Measurements from ENCODE around the gene WFDC1.
"Not testable (repeated sequence)": the region's sequence is repeated elsewhere in the genome, so short reads cannot be mapped to it uniquely, and the experiment has no call there.

WFDC1 gene

DNA sequence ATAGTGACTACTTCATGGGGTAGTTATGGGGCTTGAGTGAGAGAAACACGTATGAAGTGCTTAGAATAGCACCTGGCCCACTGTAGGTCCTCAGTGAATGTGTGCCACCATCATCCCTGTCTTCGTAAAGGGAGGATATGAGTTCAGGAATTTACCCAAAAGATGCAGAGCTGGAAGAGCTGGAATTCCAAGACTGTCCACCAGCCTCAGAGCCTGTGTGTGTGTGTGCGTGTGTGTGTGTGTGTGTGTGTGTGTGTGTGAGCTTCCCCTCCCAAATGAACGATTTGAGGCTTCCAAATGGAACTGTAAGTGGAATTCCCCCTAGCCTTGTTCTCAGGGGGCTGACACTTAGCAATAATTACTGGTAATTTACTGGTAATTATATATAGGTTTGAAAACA, 27.3 kb downstream of the WFDC1 start:
- H3K27ac ChIP-seq: no peak overlapping the region
- no peak overlapping the region for H3K4me3 ChIP-seq

DNA sequence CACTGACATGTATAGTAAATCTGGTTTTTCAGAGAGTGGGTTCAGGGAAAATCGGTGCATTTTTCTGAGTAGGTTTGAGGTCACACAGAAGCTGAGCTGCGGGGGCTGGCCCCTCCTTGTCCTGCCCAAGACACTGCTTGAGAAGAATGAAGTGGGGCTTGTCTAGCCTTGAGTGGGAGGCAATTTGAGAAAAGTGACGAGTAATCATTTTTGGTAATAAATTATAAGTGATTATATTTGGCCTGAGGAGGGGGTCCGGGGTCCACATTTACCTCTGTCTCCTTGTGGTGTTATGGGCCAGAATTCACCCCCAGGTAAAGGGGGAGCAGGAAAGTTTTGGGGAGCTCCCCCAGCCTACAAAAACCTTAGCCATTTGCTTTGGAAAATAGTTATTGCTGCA, 28.1 kb downstream of the WFDC1 start:
- Histone ChIP-seq H3K4me3 (no peak overlapping the region), H3K27ac (no peak overlapping the region)

DNA sequence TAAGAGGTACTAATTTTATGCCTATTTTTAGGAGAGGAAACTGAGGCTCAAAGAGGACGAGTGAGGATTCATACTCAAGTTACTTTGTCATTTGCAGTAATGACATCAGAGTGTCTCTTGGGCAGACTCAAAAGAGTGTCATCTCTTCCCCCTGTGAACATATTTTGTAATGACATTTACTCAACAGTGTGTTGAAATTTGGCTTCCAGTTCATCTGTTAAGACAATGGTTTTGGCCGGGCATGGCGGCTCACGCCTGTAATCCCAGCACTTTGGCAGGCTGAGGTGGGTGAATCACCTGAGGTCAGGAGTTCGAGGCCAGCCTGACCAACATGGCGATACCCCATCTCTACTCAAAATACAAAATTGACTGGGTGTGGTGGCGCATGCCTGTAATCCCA, 28.9 kb downstream of the WFDC1 start:
- H3K27ac ChIP-seq: no peak overlapping the region
- H3K4me3 ChIP-seq: no peak overlapping the region

DNA sequence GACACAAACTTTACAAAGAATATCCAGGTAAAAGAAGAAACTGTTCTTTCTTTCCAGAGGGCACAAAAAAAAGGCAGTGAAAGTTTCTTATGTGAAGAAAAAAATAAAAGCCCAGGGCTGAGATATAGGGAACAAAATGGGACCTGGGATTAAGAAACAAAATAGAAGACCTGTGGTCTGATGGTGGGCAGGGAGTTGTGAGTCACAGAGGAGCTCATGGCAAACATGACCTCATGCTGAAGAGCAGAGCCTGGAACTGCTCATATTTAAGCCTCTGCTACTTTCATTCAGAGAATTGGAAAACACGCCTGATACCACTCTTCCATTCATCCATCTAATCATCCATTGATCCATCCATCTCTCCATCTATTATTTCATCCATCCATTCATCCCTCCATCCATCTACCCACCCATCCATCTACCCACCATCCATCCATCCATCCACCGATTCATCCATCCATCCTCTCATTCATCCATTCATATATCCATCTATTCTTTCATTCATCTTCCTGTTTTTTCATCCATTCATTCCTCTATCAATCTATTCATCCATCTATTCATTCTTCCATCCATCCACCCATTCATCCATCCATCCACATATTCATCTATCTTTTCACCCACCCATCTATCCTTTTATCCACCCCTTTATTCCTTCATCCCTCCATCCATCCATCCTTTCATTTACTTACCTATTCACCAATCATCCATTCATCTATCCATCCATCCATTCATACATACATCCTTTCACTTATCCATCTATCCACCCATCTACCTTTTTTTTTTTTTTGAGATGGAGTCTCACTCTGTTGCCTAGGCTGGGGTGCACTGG, 30.0 kb downstream of the WFDC1 start:
- H3K4me3 ChIP-seq: no peak overlapping the region

DNA sequence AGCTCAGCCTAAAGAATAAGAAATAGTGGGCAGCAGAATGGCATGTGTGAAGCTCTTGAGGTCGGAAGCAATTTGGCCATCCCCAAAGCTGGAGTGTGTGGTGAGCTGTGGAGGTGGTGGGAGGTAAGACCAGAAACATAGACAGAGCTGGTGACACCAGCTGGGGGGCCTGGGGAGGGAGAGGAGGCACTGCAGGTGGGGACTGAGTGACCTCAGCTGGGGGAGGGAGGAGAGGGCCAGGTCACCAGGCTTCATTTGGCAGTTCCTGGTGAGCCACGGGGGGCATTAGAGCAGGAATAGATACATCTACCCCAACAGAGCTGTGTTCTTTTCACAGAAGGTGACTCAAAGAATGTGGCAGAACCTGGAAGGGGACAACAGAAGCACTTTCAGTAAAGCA, 31.9 kb downstream of the WFDC1 start:
- Histone ChIP-seq H3K27ac (no peak overlapping the region), H3K4me3 (no peak overlapping the region)

More for the DNA sequence above, 30.0 kb downstream of the WFDC1 start:
- H3K27ac ChIP-seq: no peak overlapping the region

DNA sequence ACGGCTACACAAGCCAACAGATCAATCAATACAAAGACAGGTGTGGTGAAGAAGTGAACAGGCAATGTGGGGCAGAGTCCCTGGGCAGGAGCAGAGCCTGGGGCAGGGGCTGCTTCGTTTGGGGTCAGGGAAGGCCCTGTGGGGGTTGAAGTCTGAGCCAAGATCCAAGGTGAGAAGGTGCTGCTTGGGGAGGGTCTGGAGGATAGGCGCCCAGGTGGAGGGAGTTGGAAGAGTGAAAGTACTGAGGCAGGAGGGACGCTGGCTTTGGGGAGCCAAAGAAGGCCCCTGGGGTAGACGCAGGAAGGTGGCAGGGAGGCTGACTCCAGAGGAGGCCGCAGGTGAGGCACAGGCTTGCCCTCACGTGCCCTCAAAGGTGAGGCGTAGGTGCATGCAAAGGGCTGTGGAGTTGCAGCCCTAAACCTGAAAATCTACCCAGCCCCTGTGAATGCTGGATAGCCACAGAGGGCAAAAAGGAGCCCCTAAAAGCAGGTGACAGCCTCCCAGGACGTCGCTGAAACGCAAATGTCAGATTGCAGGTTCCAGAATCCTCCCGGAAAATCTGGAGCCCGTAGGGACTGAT, 33.3 kb downstream of the WFDC1 start:
- no peak overlapping the region for H3K27ac ChIP-seq
- H3K4me3 ChIP-seq: no peak overlapping the region

DNA sequence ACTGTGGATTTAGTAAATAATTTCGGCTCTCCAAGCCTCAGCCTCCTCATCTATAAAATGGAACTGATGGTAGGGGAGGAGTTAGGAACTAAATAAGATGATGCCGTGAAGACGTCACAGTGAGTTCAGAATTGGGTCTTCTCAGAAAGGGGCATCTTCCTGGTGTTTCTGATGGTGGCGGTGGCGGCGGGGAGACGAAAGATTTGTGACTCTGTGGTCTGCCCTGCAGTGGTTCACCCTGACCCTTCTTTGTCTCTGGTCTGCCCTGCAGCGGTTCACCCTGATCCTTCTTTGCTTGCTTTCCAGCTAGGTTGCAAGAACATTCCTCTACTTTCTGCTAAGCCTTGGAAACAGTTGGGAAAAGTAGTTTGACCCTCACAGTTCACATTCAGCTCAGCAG, 34.3 kb downstream of the WFDC1 start:
- Histone ChIP-seq H3K27ac (no peak overlapping the region), H3K4me3 (no peak overlapping the region)

DNA sequence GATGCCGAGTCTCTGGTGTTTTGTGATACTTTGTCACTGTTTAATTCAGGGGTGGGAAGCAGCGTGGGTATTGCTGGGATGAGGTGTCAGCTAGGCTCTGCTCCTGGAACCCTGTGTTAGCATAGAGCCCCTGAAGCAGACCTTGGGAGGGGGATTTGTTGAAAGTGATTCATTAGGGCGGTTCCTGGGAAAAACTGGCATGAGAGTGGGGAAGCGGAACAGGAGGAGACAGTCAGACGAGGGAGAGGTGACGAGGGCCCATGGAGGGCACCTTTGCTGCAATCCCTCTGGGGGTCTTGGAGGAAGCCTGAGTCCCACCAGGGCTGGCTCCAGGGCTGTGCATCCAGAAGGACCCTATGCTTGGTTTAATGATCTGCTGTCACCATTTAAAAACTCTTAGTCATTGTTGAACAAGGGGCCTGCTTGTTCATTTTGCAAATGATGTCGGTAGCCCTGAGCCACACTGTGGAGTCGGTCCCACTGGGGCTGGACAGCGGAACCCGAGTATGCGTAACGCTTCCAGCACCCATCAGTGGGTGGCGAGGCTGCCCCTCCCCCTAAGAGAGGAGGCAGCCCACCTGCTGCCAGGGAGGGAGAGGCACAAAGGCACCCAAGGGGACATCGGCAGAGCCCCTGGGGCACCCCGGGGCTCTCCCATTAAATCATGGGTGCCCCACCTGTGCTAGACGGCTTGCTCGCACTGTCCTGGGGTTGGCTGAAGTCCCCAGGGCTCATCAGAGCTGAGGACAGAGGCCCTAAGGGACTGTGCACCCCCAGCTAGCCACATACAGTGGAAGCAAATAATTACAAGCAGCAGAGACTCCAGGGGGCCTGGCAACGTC, 35.4 kb downstream of the WFDC1 start:
- Histone ChIP-seq H3K4me3 (no peak overlapping the region), H3K27ac (no peak overlapping the region)

DNA sequence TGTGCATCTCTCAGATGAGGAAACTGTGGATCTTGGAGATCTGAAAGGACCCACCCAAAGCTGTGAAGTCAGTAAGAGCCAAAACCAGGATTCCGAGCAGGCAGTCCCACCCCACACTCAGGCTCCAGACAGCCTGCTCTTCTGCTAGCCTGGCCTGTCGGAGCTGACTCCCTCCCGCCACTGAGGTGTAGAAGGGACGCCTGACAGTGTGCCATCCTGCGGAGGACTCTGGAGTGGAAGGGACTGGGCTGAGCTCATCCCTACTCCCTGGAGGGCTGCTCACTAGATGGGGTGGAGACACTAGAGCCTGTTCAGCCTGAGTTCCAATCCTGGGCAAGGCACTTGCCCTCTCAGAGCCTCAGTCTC, 36.0 kb downstream of the WFDC1 start:
- peak overlapping the region in 1 of 21 experiments; percentile 6 for H3K27ac ChIP-seq
- no peak overlapping the region for H3K4me3 ChIP-seq

DNA sequence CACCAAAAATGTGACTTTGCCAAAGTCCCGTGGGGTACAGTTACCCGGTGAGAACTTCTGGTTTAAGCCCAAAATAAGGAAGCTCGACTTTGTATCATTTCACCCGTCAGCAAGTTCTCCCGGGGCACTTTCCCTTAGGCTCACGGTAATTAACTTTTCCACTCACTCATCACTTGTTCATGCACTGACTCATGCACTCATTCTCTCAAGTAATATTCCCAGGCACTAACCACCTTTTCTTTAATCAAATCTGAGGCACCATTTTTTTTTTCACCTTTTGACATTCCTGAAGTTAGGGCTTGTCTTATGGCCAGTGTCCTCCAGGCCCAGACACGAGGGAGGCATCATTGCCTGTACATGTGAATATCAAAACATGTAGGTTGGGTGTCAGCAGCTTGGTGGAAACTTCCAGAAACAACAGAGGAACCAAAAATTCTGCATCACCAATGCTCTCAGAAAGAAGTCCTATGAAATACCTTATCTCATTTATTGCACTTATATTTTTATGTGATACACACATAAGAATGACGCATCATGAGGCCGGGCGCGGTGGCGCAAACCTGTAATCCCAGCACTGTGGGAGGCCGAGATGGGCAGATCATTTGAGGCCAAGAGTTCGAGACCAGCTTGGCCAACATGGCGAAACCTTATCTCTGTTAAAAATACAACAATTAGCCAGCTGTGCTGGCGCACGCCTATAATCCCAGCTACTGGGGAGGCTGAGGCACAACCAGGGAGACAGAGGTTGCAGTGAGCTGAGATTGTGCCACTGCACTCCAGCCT, 37.5 kb downstream of the WFDC1 start:
- Histone ChIP-seq H3K4me3 (no peak overlapping the region), H3K27ac (no peak overlapping the region)

DNA sequence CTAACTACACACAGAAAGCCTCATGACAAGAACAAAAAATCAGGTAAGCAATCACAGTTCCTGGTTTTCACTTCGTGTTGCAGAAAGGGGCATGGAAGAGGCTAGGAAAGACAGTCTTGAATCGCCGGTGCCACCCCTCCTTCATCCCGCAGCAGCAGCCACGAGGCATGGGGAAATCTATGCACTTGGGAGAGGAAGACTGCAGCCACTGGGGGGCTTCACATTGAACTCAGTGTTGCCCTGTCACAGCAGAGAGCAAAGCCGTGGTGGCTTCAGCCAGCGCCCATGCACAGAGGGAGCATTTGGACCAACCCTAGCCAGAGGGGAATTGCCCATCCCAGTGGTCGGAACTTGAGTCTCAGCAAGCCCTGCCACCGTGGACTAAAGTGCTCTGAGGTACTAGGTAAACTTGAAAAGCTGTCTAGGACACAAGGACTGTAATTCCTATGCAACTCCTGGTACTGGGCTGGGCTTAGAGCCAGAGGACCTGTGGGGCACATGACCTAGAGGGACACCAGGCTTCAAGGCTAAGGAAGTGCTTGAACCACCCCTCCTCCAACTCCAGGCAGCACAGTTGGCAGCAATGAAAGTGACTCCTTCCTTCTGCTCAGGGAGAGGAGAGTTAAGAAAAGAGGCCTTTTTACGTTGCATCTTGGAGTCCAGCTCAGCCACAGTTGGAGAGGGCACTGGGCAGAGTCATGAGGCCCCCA, 38.5 kb downstream of the WFDC1 start:
- H3K4me3 ChIP-seq: no peak overlapping the region
- H3K27ac ChIP-seq: no peak overlapping the region

DNA sequence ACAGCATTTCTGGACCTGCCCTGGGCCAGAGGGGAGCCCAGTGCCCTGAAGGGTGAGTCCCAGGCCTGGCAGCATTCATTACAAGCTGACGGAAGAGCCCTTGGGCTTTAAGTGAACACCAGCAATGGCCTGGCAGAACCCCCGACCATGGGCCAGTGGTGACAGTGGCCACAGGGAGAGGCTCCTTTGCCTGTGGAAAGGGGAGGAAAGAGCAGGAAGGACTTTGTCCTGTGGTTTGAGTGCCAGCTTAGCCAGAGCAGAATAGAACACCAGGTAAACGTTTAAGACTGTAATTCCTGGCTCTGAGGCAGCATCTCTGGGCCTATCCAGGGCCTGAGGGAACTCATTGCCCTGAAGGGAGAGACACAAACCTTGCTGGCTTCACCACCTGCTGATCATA, 39.4 kb downstream of the WFDC1 start:
- Histone ChIP-seq H3K4me3 (no peak overlapping the region), H3K27ac (no peak overlapping the region)

DNA sequence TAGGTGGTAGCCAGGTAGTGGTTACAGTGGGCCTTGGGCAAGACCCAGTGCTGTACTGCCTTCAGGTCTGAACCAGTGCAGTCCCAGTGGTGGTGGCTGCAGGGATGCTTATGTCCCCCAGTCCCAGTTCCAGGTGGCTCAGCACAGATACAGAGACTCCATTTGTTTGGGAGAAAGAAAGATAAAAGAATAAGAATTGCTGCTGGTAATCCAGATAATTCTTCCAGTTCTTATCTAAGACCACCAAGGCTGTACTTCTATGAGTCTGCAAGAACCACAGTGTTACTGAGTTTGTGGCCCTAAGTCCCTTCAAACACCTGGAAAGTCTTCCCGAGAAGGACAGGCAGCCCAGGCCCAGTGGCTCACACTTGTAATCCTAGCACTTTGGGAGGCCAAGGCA, 39.8 kb downstream of the WFDC1 start:
- no peak overlapping the region for H3K4me3 ChIP-seq
- H3K27ac ChIP-seq: no peak overlapping the region

DNA sequence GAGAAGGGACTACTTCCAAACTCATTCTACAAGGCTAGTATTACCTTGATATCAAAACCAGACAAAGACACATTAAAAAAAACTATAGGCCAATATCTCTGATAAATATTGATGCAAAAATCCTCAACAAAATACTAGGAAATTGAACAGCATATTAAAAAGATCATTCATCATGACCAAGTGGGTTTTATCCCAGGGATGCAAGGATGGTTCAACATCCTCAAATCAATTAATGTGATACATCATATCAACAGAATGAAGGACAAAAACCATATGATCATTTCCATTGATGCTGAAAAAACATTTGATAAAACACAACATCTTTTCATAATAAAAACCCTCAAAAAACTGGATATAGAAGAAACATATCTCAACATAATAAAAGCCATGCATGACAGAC, 42.6 kb downstream of the WFDC1 start:
- H3K4me3 ChIP-seq, H3K27ac ChIP-seq: not testable (repeated sequence)

DNA sequence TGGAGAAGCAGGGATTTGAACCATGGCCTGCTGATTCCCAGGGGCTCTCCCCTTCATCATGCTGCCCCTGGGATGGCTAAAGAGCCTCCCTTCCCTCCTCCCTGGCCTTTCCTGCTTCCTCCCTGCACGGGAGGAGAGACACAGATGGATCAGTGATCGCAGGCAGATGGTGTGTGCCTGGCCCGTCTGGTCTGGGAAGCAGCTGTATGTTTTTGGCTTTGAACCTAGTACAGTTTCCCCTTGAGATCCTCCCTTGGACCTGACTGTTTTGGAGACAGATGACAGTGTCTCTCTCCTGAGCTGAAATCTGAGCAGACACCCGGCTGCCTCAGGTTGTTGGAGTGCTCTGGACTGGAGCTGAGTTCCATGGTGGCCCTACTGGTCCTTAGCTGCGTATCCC, 44.6 kb downstream of the WFDC1 start:
- no peak overlapping the region for H3K27ac ChIP-seq
- H3K4me3 ChIP-seq: no peak overlapping the region

DNA sequence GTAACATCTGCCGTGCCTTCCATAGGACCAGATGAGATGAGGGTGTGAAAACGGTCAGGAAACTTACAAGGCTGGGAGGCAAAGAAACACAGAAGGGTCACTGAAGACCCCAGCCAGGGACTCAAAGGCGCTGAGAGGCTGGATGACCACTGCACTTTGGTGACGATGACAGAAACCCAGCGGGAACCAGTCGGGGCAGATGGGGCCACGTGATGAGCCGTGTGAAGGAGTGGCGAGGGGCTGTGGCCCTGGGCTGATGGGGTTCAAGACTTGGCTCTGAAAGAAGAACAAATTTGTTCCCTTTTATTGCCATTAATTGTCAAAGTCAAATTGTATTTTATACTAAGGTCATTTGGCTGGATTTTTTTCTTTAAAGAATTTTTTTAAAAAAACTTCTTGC, 45.1 kb downstream of the WFDC1 start:
- Histone ChIP-seq H3K27ac (no peak overlapping the region), H3K4me3 (no peak overlapping the region)

DNA sequence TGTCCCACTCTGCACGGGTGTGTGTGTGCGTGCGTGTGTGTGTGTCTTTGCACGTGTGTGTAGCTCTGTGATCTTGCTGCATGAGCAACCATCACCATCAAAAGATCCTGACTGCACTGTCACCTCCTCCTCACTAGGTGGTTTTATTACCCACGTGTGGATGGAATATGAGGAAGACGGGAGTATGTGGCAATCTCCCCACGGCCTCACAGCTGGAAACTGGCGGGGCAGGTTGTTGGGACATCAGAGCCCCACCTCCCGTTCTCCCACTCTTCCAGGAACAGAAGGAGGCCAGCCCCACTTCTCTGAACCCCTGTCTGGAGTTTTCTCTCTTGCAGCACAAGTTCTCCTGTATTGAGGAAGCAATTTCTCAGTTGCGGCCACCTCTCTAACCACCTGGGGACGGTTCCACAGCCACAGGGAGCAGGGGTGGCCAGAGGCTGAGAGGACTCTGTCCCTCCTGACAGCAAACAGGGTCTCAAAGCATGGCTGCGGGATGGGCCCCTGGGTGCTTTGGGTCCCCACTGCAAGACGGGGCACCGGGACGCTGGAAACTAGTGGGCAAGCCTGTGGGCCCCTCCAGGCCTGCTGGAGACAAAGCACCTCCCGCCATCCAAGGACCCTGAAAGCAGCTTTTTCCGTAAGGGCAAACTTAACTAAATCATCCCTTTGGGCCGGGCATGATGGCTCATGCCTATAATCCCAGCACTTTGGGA, 45.8 kb downstream of the WFDC1 start:
- H3K27ac ChIP-seq: peak overlapping the region in 10 of 21 experiments; percentile 9 to 77 (median 58)
- no peak overlapping the region for H3K4me3 ChIP-seq

DNA sequence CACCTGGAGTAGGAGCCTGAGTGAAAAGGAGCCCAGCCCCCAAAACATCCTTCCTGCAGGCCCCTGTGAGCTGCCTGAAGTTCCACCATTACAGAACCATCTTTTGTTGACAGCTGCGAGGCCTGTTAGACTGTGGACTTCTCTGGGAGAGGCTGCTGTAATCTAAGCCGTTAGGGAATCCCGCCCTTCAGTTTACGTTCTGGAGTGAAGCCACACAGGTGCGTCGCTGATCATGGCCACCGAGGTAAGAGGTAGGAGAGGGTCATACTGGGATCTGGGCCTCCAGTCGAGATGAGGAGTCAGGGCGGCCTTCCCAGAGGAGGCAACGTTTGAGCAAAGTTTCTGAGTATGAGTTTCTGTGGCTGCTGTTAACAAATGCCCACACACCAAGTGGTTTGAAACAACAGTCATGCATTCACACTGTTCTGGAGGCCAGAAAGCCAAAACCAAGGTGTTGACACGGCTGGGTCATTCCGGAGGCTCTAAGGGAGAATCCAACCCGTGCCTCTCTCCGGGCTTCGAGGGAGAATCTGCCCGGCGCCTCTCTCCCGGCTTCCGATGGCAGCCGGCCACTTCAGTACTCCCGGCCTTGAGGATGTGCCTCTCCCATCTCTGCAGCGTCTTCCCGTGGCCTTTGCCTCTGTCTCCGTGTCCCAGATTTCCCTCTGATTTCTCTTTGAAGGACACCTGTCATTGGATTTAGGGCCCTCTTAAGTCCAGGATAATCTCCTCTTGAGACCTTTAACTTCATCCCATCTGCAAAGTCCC, 47.0 kb downstream of the WFDC1 start:
- H3K4me3 ChIP-seq: no peak overlapping the region

More for the DNA sequence above, 47.0 kb downstream of the WFDC1 start:
- no peak overlapping the region for H3K27ac ChIP-seq
